RWPE2 (cell line): ENCODE data around the gene CNTNAP2.

Source experiments
- ATAC-seq: fragments of 200-7000 bp; cut with Tn5 transposase; 3 replicates; pipeline ENCODE4 v1.9.1; 2021; ENCODE audit warnings: low read depth
- DNase-seq: peaks from one replicate; pipeline ENCODE4 v3.0.0-alpha.2; 2020; ENCODE audit warnings: low spot score
- H3K27ac ChIP-seq: fragments of 450-650 bp; 2 replicates; pipeline ENCODE4 v1.5.1; 2017; ENCODE audit warnings: mild to moderate bottlenecking; ENCODE audit not compliant: poor library complexity, severe bottlenecking
- H3K27me3 ChIP-seq: fragments of 250-450 bp; sonication (Bioruptor Pico); 2 replicates; pipeline ENCODE4 v1.5.1; 2021; ENCODE audit warnings: mild to moderate bottlenecking, moderate library complexity; ENCODE audit not compliant: insufficient read depth, poor library complexity, severe bottlenecking
- H3K36me3 ChIP-seq: fragments of 250-450 bp; sonication (Bioruptor Pico); 2 replicates; pipeline ENCODE4 v1.5.1; 2020; ENCODE audit warnings: low read depth, mild to moderate bottlenecking, moderate library complexity
- H3K4me1 ChIP-seq: fragments of 250-450 bp; sonication (Bioruptor Pico); 2 replicates; pipeline ENCODE4 v1.5.1; 2021; ENCODE audit warnings: mild to moderate bottlenecking, moderate library complexity; ENCODE audit not compliant: insufficient read depth, poor library complexity, severe bottlenecking
- H3K4me3 ChIP-seq: fragments of 250-450 bp; sonication (Bioruptor Pico); 2 replicates; pipeline ENCODE4 v1.5.1; 2021; ENCODE audit warnings: mild to moderate bottlenecking, moderate library complexity; ENCODE audit not compliant: severe bottlenecking
- H3K9me3 ChIP-seq: fragments of 250-450 bp; sonication (Bioruptor Pico); 2 replicates; pipeline ENCODE4 v1.5.1; 2021; ENCODE audit warnings: mild to moderate bottlenecking, moderate library complexity; ENCODE audit not compliant: severe bottlenecking
- CTCF ChIP-seq: fragments of 450-650 bp; IDR thresholded peaks from one replicate; pipeline ENCODE4 v1.5.1; 2017; ENCODE audit warnings: mild to moderate bottlenecking, moderate library complexity; ENCODE audit not compliant: poor library complexity, severe bottlenecking

CNTNAP2 gene

DNA sequence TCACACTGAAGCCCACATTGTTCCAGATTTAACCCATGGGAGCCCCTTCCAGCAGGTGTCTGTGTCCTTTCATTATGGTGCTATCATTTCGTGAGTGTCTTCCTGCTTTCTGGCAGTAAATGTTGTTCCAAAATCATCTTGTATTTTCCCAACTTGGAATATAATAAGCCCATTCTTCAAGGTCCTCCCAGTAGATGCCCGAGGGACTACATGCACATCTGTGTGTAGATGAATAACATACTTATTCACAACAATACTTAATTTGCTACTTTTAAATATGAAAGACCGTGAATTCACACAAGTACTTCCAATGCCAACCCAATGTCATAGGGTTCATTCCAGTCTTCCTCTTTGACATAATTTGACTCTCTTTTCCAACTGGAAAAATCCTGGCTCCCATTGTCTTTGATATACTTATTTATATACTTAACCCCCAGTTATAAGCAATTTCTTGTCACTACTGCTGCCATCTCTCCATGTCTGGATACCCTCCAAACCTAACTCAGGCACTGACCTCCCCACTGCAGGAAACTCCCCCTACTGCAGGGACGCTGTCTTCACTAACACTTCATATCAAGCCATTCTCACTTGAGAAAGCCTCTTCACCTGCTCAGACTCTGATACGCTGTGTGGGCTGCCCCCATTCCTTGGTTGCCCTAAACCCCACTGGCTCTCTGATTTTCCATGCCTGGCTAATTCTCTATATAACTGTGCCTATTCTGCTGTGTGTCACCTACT is 1119.2 kb downstream of the CNTNAP2 start:
- TF ChIP-seq CTCF = no peak
- DNase-seq = no peak
- Histone ChIP-seq H3K27me3 (no peaks in the 10 kb centered on the region), H3K36me3 (no peaks in the 10 kb centered on the region), H3K4me3 (no peak overlapping the region), H3K9me3 (no peaks in the 10 kb centered on the region), H3K27ac (no peak overlapping the region), H3K4me1 (no peaks in the 10 kb centered on the region)
- no peak for ATAC-seq

DNA sequence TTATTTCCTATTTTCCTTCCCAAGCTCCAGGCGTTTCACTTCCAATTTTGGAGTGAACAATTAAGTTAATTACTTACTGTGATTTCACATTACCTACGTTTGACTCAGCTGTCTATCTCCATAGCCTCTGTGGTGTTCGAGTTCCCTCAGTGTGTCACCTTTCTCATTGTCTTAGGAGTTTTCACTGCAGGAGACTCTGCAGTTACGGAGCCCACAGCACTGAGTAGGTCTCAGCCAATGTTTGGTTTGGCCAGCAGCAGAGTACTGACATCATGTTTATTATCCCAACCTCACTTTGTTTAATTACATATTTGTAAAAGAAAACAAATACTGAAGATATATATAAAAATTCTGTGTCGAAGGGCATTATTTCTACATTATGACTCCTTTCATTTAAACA is 1123.9 kb downstream of the CNTNAP2 start:
- ATAC-seq (no peak), DNase-seq (no peak)
- Histone ChIP-seq H3K4me3 (no peak overlapping the region), H3K4me1 (no peaks in the 10 kb centered on the region), H3K27ac (no peak overlapping the region), H3K27me3 (no peaks in the 10 kb centered on the region), H3K36me3 (no peaks in the 10 kb centered on the region), H3K9me3 (no peaks in the 10 kb centered on the region)
- TF ChIP-seq CTCF = no peak

DNA sequence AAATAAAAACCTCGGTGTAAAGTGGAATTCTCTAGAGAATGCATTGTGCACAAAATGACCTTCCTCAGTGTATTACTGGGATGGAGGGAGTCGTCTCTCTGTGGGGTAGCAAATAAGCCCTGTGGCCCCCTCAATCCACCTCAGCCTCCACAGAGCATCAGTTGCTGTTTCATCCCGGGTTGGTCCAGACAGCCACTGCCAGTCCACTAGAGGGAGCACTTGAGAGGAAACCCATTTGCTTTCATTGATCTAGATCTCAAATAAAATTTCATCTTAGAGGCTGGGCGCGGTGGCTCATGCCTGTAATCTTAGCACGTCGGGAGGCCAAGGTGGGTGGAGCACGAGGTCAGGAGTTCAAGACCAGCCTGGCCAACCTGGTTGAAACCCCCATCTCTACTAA is 1128.7 kb downstream of the CNTNAP2 start:
- Histone ChIP-seq H3K9me3 (no peaks in the 10 kb centered on the region), H3K36me3 (no peaks in the 10 kb centered on the region), H3K4me3 (no peak overlapping the region), H3K27ac (no peak overlapping the region), H3K4me1 (no peaks in the 10 kb centered on the region), H3K27me3 (no peaks in the 10 kb centered on the region)
- peak; percentile 61 for ATAC-seq
- TF ChIP-seq CTCF = peak; percentile 81
- DNase-seq = no peak

DNA sequence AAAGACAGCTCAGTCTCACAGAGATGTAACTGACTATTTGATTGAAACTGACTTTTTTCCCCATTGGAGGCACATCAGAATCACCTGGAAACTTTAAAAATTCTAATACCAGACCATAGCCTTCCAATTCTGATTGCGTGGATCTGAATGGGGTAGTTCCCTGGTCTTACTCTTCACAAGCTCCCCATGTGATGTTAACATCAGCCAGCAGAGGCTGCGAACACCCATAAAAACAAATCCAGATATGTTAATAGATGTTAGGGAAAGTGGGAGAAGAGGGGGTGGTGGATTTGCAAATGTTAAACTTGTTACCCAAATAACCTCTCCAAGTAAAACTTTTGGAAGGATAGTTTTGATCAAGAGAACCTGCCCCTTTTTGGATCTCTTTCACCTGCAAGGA is 1133.4 kb downstream of the CNTNAP2 start:
- H3K4me1 ChIP-seq = no peaks in the 10 kb centered on the region
- H3K9me3 ChIP-seq = no peaks in the 10 kb centered on the region
- DNase-seq (no peak), ATAC-seq (no peak)
- no peak overlapping the region for H3K4me3 ChIP-seq
- no peak for TF ChIP-seq CTCF
- no peaks in the 10 kb centered on the region for H3K36me3 ChIP-seq
- H3K27ac ChIP-seq = no peak overlapping the region
- H3K27me3 ChIP-seq = no peaks in the 10 kb centered on the region

GRCh38 chr7:147251751-147252325 is 1135.2 kb downstream of the CNTNAP2 start:
- H3K36me3 ChIP-seq = no peaks in the 10 kb centered on the region
- no peak for TF ChIP-seq CTCF
- H3K27me3 ChIP-seq = no peaks in the 10 kb centered on the region
- H3K4me3 ChIP-seq = no peak overlapping the region
- no peaks in the 10 kb centered on the region for H3K9me3 ChIP-seq
- no peak overlapping the region for H3K27ac ChIP-seq
- DNase-seq (no peak), ATAC-seq (no peak)
- no peaks in the 10 kb centered on the region for H3K4me1 ChIP-seq
